ENCODE measurements around the gene MMRN1.
A peak's percentile ranks its signal among the peaks of the same experiment; 100 is the strongest.

The MMRN1 gene

DNA sequence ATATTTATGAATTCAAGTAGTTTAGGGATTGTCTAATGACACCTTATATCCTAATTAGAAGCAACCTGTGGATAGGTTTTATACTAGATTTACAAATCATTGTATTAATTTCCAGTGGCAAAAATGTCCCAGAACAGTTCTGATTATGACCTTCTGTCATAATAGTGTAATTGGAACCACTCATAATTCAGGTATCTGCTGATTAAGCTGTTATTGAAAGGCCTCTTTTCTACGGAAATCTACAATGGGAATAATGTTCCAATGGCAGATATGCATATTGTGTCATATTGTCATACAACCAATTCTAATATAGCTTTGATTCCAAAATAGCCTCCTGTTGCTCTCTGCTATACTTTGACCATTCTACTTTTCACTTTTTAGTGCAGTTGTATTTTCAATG is 19.0 kb downstream of the MMRN1 start:
- DNase-seq: no peak

DNA sequence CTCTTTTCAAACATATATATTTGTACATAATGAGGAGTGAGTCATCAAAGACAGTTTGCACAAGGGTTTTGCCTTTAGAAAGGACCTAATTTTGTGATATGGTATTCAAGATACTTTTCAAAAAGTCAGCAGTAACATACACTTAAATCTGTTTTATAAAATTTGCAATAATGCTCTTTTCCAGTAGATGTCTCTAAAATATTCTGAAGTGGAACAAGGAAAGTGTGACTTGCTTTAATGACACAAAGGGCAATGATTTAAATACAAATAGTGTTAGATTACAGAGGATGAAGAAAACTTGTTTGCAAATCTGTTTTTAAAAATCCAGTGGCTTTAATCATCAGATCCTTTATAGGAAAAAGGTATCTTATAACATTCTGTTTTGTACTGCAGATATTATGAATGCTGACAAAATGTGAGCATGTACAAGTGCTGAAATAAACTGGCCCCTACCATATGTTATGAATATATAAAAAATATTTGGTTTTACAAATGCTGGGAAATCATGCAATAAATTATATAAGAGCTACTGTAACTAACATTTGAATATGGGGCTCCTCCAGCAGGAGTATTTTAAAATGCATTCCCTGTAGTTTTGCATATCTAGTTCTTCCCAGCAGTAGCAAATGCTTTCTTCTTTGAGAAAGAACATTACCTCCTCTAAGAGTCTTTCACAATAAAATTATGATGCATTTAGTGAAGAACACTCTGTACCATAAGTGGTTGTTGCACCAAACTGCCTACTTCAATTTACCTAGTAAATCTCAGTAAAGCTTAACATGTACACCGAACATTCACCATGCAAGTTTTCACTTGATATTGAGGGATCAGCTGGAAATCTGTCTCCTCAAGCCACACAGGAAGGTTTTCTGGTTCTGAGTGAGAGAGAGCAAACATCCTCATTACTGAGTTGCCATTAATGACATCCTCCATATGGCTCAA is 20.2 kb downstream of the MMRN1 start:
- no peak for DNase-seq

DNA sequence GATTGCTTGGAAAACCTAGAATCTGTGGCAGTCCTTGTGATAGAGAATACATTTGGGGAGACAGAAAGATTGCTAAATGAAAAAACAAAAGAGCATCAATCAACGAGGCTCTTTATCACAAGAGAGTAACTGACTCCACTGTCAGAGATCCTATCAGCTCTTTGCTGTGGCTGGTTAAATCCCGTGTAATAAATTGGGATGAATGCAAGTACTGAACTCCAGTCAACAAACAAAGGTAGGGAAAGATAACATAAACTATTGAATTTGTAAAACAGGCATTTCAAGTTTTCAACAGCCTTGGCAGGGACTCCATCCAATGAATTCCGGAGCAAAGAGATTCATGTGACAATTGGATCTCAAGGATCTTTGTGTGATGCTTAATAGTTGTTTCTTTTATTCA is 21.3 kb downstream of the MMRN1 start:
- no peak for DNase-seq

DNA sequence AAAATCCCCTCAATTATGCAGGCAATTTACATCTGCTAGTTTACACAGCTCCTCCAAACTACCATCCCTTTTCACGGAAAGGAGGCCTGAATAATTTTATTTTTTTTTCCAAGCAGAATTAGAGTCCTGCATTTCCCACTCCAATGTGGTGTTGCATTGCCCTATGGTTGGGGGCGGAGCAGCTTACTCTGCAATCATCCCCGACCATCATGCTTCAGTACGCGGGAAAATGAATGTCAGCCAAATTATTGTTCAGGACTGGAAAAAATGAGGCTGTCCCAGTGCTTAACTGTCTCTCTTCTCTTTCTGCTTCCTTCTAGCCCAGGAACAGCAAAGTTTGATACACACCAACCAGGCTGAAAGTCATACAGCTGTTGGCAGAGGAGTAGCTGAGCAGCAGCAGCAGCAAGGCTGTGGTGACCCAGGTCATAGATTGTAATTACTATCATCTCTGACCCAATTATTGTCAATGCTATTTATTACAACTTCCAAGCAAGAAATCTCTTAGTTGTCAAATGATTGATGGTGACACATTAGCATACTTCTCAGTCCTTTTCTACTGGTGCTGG is 28.3 kb downstream of the MMRN1 start:
- DNase-seq: no peak

DNA sequence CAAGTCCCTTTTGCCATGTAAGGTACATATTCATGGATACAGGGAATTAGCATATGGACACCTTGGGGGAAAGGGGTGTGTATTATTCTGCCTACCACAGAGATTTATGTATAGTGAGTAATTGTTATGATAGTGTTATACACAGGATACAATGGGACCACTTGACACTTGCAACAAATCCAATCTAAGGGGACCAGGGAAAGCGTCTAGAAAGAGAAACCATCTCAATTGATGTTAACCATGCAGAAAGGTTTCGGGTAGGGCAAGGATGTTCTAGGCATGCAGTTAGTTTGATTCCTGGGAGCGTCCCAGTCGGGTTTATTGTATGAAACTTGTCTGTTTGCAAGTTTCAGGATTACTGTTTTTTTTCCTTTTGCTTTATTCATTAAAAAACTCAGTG is 34.2 kb downstream of the MMRN1 start:
- no peak for DNase-seq

GRCh38 chr4:89929425-89930159 is 34.9 kb downstream of the MMRN1 start:
- no peak for DNase-seq

- DNase-seq: peak in 1 of 56 donors; percentile 1
Observed at GRCh38 chr4:89939546-89939945, 44.9 kb downstream of the MMRN1 start.

- peak in 17 of 56 donors; percentile 0 to 50 (median 6) for DNase-seq
Observed at GRCh38 chr4:89939994-89940393, 45.3 kb downstream of the MMRN1 start.

DNA sequence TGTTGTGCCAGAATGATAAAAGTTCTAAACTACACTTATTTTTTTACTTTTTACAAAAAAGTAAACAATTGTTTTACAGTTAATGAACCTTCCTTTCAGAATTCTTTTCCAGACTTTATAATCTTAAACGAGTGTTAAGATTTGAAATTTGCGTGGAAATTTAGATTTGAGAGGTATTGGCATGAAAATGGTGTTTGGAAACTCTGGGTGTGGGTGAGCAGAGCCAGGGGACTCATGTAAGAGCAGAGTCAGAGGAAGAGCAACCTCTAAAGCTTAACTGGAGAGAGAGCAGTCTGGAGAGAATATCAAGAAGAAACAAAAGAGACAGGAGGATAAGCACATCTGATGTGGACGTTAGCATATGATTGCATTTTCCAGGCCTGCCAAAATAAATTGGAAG is 48.2 kb downstream of the MMRN1 start:
- no peak for DNase-seq

DNA sequence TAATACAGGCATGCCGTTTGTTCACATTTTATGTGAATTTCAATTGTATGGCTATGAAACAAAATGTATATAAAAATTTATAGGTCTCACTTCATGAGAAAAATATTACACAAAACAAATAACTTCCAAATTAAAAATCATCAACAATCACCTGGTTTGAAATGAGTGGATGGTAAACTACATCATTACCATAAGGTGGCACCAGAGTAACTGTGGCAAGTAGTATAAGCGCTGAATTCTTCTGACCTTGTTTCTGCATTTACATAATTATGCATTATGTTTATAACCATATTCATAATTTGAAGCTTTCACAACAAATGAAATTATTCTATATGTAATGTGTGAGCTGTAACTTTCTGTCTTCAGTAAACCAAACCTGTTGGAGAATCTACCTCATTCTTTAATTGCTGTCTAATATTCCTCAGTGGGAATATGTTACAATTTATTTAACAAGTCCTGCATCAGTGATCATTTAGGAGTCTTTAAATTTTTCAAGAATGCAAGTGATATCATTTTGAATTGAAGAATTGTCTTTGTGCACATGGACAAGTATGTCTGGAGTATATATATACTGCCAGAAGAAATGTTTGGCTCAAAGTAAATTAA is 55.2 kb downstream of the MMRN1 start:
- no peak for DNase-seq

DNA sequence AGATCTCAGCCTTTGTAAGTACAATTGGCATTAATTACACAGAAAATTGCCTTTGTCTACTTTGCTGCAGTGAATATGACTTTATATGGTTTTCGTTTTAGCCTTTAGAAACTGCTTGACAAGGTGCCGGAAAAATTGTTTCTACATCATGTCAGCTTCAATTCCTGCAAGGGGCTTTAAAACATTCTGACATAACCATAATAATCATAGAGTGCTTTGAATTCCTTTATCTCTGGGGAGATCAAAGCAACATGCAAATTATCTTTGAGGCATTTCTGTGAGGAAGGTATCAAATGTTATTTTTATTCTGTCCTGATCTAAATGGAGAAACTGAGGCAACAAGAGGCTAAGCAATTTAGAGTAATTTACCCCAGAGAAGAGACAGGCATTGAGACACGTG is 57.8 kb downstream of the MMRN1 start:
- DNase-seq: no peak

- no peak for DNase-seq
Observed at GRCh38 chr4:89954906-89955695, 60.4 kb downstream of the MMRN1 start.

DNA sequence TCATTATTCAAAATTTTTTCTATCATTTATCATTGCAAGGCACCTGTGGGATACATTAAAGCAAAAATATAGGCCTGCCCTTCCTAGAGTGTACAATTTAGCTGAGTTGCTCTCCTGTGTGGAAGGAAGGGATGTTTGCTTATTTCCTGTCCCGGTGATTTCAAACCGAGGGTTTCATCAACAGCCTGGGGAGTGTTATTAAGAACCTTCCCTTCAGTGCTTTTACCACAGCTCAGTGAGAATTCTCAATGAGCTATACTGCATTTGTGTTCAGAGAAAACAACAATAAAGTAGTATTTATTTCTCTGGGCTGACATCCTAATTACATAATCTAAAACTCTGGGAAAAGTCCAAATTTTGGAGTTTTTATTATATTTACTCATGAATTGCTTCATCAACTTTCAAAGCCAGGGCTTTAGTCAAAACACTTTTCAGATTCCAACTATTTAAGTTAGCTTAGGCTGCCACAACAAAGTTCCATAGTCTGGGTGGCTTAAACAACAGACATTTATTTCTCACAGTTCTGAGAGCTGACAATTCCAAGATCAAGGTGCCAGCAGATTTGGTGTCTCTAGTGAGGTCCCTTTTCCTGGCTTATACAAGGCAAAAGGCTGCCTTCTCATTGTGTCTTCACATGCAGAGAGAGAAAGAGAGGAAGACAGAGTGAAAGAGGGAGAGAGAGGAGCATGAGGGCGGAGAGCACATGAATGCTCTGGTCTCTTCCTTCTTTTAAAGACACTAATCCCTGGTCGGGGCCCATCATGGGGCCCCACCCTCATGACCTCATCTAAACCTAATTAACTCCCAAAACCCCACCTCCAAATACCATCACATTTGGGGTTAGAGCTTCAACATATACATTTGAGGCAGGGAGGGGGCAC is 62.6 kb downstream of the MMRN1 start:
- DNase-seq: no peak

- DNase-seq: no peak
Observed at GRCh38 chr4:89981789-89982334, 87.2 kb downstream of the MMRN1 start.

DNA sequence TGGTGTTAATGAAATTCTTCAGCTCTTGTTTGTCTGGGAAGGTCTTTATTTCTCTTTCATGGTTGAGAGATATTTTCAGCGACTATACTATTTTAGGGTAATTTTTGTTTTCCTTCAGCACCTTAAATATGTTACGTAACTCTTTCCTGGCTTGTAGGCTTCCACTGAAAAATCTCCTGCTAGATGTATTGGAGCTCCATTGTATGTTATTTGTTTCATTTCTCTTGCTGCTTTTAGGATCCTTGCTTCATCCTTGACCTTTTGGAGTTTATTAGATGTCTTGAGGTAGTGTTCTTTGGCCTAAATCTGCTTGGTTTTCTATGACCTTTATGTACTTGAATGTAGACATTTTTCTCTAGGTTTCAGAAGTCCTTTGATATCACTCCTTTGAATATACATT is 93.6 kb downstream of the MMRN1 start:
- no peak for DNase-seq

DNA sequence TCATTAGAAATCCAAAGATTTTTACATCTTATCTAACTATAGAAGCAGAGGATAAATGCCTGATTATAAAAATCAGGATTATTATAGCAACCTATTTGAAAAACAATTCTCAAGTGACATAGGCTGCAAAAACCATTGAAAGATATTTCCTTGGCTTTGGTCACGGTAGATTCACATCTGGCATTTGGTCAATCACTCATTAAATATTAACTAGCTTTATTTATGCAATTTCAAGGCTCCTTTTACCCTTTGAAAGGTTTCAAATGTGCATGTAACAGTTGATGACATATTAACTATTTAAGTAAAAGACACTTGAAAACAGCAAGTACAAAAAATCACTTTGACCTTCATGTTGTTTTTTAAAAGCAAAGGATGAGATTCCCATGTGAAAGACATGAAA is 98.1 kb downstream of the MMRN1 start:
- DNase-seq: no peak

GRCh38 chr4:89994176-89994873 is 99.7 kb downstream of the MMRN1 start:
- no peak for DNase-seq

DNA sequence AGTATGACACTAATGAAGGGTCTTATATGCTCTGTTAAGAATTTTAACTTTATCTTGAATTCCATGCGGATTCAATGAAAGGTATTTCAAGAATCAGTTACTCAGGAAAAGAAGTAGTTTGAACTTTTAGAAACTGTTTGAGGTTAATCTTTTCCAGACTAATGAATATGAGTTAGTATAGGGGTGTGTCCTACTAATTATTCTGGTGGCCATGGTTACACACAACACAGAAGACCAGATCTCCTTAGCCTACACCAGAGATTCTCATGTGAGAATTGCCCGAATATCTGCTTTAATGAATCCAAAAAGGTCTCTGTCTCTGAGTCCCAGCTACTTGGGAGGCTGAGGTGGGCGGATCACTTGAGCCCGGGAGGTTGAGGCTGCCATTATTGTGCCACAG is 100.4 kb downstream of the MMRN1 start:
- DNase-seq: no peak

GRCh38 chr4:89995814-89996213 is 101.2 kb downstream of the MMRN1 start:
- no peak for DNase-seq

Data from amygdala (tissue), 56 donors.